Measurements from ENCODE around the gene TCFL5. TPM values are rescaled to one million over a fixed set of nuclear protein-coding genes. Genes with fewer than 3 reads are reported as not detected.
A peak's percentile ranks its signal among the peaks of the same experiment; 100 is the strongest.

TCFL5 gene
- total and polyA plus RNA-seq, 7 experiments from 2014 or later = 0.91 to 10.8 (median 7.0) TPM

- intact Hi-C loops (cut with micrococcal nuclease) = loop anchor here in 1 of 2 donors (5.0 kb wide), 1 partner anchor 184 kb away; the partner anchor contains the start of gene BHLHE23
- Mint-ChIP-seq H3K4me3 (peak overlapping the region in 3 of 10 donors; percentile 16 to 63 (median 41)), H3K27ac (peak overlapping the region in 2 of 9 donors; percentile 13 to 22), H3K9me3 (no peaks in the 10 kb centered on the region), H3K4me1 (peaks cover 0 to 6% (median 2%) of the 10 kb centered on the region in 7 donors), H3K36me3 (no peaks in the 10 kb centered on the region), H3K27me3 (peaks cover 0 to 11% (median 4%) of the 10 kb centered on the region in 5 donors)
- peaks cover 0 to 8% of the 10 kb centered on the region in 2 donors for H3K27me3 ChIP-seq (ENCODE audit: control insufficient read depth in 2 of 2, insufficient read depth in 2 of 2, low read length in 2 of 2)
- peaks cover 3 to 8% of the 10 kb centered on the region in 2 donors for H3K4me1 ChIP-seq (ENCODE audit: control insufficient read depth in 2 of 2, insufficient read depth in 2 of 2, low read length in 2 of 2)
- no peak overlapping the region for H3K4me3 ChIP-seq (ENCODE audit: low read length)
- no peak overlapping the region for H3K27ac ChIP-seq (ENCODE audit: low read depth, low read length)
- DNase-seq = no peak
- ChIA-PET CTCF (interaction anchor here (1.4 kb wide), 1 partner anchor 186 kb away, joined by 4 read pairs; no protein-coding TSS in a partner anchor), POLR2A (interaction anchor here (0.8 kb wide), 1 partner anchor 28 kb away, joined by 3 read pairs; no protein-coding TSS in a partner anchor)
- ATAC-seq = peak; percentile 49
- H3K36me3 ChIP-seq (ENCODE audit: control insufficient read depth in 2 of 3, insufficient read depth in 3 of 3, low read length in 3 of 3) = no peaks in the 10 kb centered on the region
- no peaks in the 10 kb centered on the region for H3K9me3 ChIP-seq (ENCODE audit: control insufficient read depth in 2 of 3, low read length in 3 of 3)
These were observed 38.6 kb downstream of the TCFL5 start for GRCh38 chr20:62822788-62823651.

GRCh38 chr20:62822239-62822787, 39.3 kb downstream of the TCFL5 start:
- no peak overlapping the region for H3K4me3 ChIP-seq (ENCODE audit: low read length)
- no peaks in the 10 kb centered on the region for H3K9me3 Mint-ChIP-seq
- ChIA-PET POLR2A (interaction anchor here (0.8 kb wide), 1 partner anchor 27 kb away, joined by 3 read pairs; no protein-coding TSS in a partner anchor), CTCF (interaction anchor here (1.4 kb wide), 1 partner anchor 186 kb away, joined by 4 read pairs; no protein-coding TSS in a partner anchor)
- H3K4me1 Mint-ChIP-seq = peaks cover 0 to 6% (median 2%) of the 10 kb centered on the region in 7 donors
- intact Hi-C loops (cut with micrococcal nuclease) = loop anchor here in 1 of 2 donors (5.0 kb wide), 1 partner anchor 185 kb away; the partner anchor contains the start of gene BHLHE23
- peaks cover 0 to 16% (median 4%) of the 10 kb centered on the region in 5 donors for H3K27me3 Mint-ChIP-seq
- H3K27ac ChIP-seq (ENCODE audit: low read depth, low read length) = no peak overlapping the region
- ATAC-seq (no peak), DNase-seq (no peak)
- no peaks in the 10 kb centered on the region for H3K9me3 ChIP-seq (ENCODE audit: control insufficient read depth in 2 of 3, low read length in 3 of 3)
- peaks cover 0 to 15% of the 10 kb centered on the region in 2 donors for H3K27me3 ChIP-seq (ENCODE audit: control insufficient read depth in 2 of 2, insufficient read depth in 2 of 2, low read length in 2 of 2)
- H3K27ac Mint-ChIP-seq = no peak overlapping the region
- no peaks in the 10 kb centered on the region for H3K36me3 ChIP-seq (ENCODE audit: control insufficient read depth in 2 of 3, insufficient read depth in 3 of 3, low read length in 3 of 3)
- no peaks in the 10 kb centered on the region for H3K36me3 Mint-ChIP-seq
- H3K4me1 ChIP-seq (ENCODE audit: control insufficient read depth in 2 of 2, insufficient read depth in 2 of 2, low read length in 2 of 2) = peaks cover 3 to 8% of the 10 kb centered on the region in 2 donors
- H3K4me3 Mint-ChIP-seq = no peak overlapping the region

- POLR2A ChIA-PET = no interaction called here
- Mint-ChIP-seq H3K4me3 (no peak overlapping the region), H3K9me3 (no peaks in the 10 kb centered on the region), H3K4me1 (peaks cover 0 to 6% (median 2%) of the 10 kb centered on the region in 7 donors), H3K36me3 (no peaks in the 10 kb centered on the region), H3K27ac (no peak overlapping the region), H3K27me3 (peaks cover 0 to 16% (median 4%) of the 10 kb centered on the region in 5 donors)
- Histone ChIP-seq H3K27me3 (ENCODE audit: control insufficient read depth in 2 of 2, insufficient read depth in 2 of 2, low read length in 2 of 2) (peaks cover 0 to 17% of the 10 kb centered on the region in 2 donors), H3K9me3 (ENCODE audit: control insufficient read depth in 2 of 3, low read length in 3 of 3) (no peaks in the 10 kb centered on the region), H3K36me3 (ENCODE audit: control insufficient read depth in 2 of 3, insufficient read depth in 3 of 3, low read length in 3 of 3) (no peaks in the 10 kb centered on the region), H3K4me1 (ENCODE audit: control insufficient read depth in 2 of 2, insufficient read depth in 2 of 2, low read length in 2 of 2) (peaks cover 3 to 8% of the 10 kb centered on the region in 2 donors), H3K27ac (ENCODE audit: low read depth, low read length) (no peak overlapping the region), H3K4me3 (ENCODE audit: low read length) (no peak overlapping the region)
- intact Hi-C loops (cut with micrococcal nuclease) = loop anchor here in 1 of 2 donors (5.0 kb wide), 1 partner anchor 186 kb away; the partner anchor contains the start of gene BHLHE23
- CTCF ChIA-PET = interaction anchor here (1.4 kb wide), 1 partner anchor 187 kb away, joined by 4 read pairs; no protein-coding TSS in a partner anchor
- DNase-seq (no peak), ATAC-seq (no peak)
These were observed 39.9 kb downstream of the TCFL5 start for GRCh38 chr20:62821726-62822210.

GRCh38 chr20:62820962-62821725, 40.5 kb downstream of the TCFL5 start:
- H3K4me3 ChIP-seq (ENCODE audit: low read length) = no peak overlapping the region
- H3K36me3 ChIP-seq (ENCODE audit: control insufficient read depth in 2 of 3, insufficient read depth in 3 of 3, low read length in 3 of 3) = no peaks in the 10 kb centered on the region
- no peaks in the 10 kb centered on the region for H3K9me3 Mint-ChIP-seq
- ChIA-PET POLR2A (no interaction called here), CTCF (no interaction called here)
- ATAC-seq = no peak
- H3K4me1 ChIP-seq (ENCODE audit: control insufficient read depth in 2 of 2, insufficient read depth in 2 of 2, low read length in 2 of 2) = peaks cover 3 to 14% of the 10 kb centered on the region in 2 donors
- DNase-seq = no peak
- peaks cover 0 to 21% of the 10 kb centered on the region in 2 donors for H3K27me3 ChIP-seq (ENCODE audit: control insufficient read depth in 2 of 2, insufficient read depth in 2 of 2, low read length in 2 of 2)
- H3K4me3 Mint-ChIP-seq = no peak overlapping the region
- intact Hi-C loops (cut with micrococcal nuclease) = loop anchor here in 1 of 2 donors (5.0 kb wide), 1 partner anchor 186 kb away; the partner anchor contains the start of gene BHLHE23
- no peaks in the 10 kb centered on the region for H3K36me3 Mint-ChIP-seq
- peaks cover 0 to 20% (median 4%) of the 10 kb centered on the region in 5 donors for H3K27me3 Mint-ChIP-seq
- no peak overlapping the region for H3K27ac ChIP-seq (ENCODE audit: low read depth, low read length)
- no peaks in the 10 kb centered on the region for H3K9me3 ChIP-seq (ENCODE audit: control insufficient read depth in 2 of 3, low read length in 3 of 3)
- H3K27ac Mint-ChIP-seq = no peak overlapping the region
- peaks cover 0 to 9% (median 4%) of the 10 kb centered on the region in 7 donors for H3K4me1 Mint-ChIP-seq

- peaks cover 3 to 28% of the 10 kb centered on the region in 2 donors for H3K27me3 ChIP-seq (ENCODE audit: control insufficient read depth in 2 of 2, insufficient read depth in 2 of 2, low read length in 2 of 2)
- no peaks in the 10 kb centered on the region for H3K9me3 ChIP-seq (ENCODE audit: control insufficient read depth in 2 of 3, low read length in 3 of 3)
- peaks cover 3 to 20% of the 10 kb centered on the region in 2 donors for H3K4me1 ChIP-seq (ENCODE audit: control insufficient read depth in 2 of 2, insufficient read depth in 2 of 2, low read length in 2 of 2)
- ChIA-PET CTCF (no interaction called here), POLR2A (no interaction called here)
- no peaks in the 10 kb centered on the region for H3K36me3 Mint-ChIP-seq
- H3K27ac ChIP-seq (ENCODE audit: low read depth, low read length) = no peak overlapping the region
- H3K9me3 Mint-ChIP-seq = no peaks in the 10 kb centered on the region
- DNase-seq = peak in 1 of 9 donors; percentile 6
- no peaks in the 10 kb centered on the region for H3K36me3 ChIP-seq (ENCODE audit: control insufficient read depth in 2 of 3, insufficient read depth in 3 of 3, low read length in 3 of 3)
- no peak overlapping the region for H3K4me3 ChIP-seq (ENCODE audit: low read length)
- intact Hi-C loops (cut with micrococcal nuclease) = loop anchor here in 1 of 2 donors (5.0 kb wide), 1 partner anchor 187 kb away; the partner anchor contains the start of gene BHLHE23
- H3K27ac Mint-ChIP-seq = no peak overlapping the region
- H3K27me3 Mint-ChIP-seq = peaks cover 4 to 28% (median 6%) of the 10 kb centered on the region in 5 donors
- no peak for ATAC-seq
- H3K4me1 Mint-ChIP-seq = peaks cover 0 to 17% (median 9%) of the 10 kb centered on the region in 7 donors
- H3K4me3 Mint-ChIP-seq = no peak overlapping the region
These were observed 41.2 kb downstream of the TCFL5 start for GRCh38 chr20:62820208-62820961.
